Stimulated activated naive B cell treated with anti-CD40 and anti-IgM and Interleukin-4, amounts not matched to agents 10 μg/mL and 1 μg/mL and 100 μg/mL, for 72 hours (primary cell): ENCODE data around the gene KIAA0930.
A peak's percentile ranks its signal among the peaks of the same experiment; 100 is the strongest.

Experiments used
- ATAC-seq, 2 donors: fragments of 150-1000 bp; cut with Tn5 transposase; replicated peaks; 2 replicates each; pipeline ENCODE4 v1.10.0; 2021; ENCODE audit warnings: moderate library complexity in 1 of 2
- DNase-seq: peaks from one replicate; pipeline ENCODE4 v3.0.0; 2021
- H3K27ac Mint-ChIP-seq: one replicate; pipeline ENCODE4 v1.8.0; 2022; ENCODE audit warnings: mild to moderate bottlenecking, mixed read lengths
- H3K27me3 Mint-ChIP-seq, 2 donors: one replicate each; pipeline ENCODE4 v1.8.0; 2022; ENCODE audit warnings: mixed read lengths in 2 of 2
- H3K36me3 Mint-ChIP-seq, 2 donors: one replicate each; pipeline ENCODE4 v1.8.0; 2022; ENCODE audit warnings: mixed read lengths in 2 of 2, mild to moderate bottlenecking in 1 of 2
- H3K4me1 Mint-ChIP-seq, 2 donors: one replicate each; pipeline ENCODE4 v1.8.0; 2022; ENCODE audit warnings: mixed read lengths in 2 of 2, mild to moderate bottlenecking in 1 of 2
- H3K4me3 Mint-ChIP-seq, 2 donors: one replicate each; pipeline ENCODE4 v1.8.0; 2022; ENCODE audit warnings: mild to moderate bottlenecking in 2 of 2, mixed read lengths in 2 of 2, moderate library complexity in 1 of 2
- H3K9me3 Mint-ChIP-seq, 2 donors: one replicate each; pipeline ENCODE4 v1.8.0; 2022; ENCODE audit warnings: mixed read lengths in 2 of 2, mild to moderate bottlenecking in 1 of 2

KIAA0930 gene

DNA sequence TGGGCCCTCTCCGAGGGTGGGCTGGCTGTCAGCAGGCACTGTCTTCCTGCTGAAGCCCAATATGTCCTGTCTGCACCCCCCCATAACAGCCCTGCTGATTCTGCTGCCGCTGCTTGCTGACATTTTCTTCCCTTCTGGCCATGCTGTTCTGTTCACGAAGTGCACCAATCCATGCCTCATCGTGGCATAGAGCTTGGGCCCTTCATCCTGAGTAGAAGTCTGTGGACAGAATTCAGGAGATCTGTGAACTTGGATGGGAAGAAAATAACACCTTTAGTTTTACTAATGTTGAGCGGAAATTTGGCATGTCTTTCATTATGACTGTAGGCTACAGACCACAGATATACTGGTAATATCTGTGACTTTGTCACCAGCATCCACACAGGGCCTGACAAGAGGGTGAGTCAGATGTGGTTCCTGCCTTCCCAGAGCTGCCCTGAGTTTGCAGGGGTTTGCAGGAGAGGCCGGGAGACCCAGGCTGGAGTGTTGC lies 14.1 kb upstream of the KIAA0930 start:
- H3K4me1 Mint-ChIP-seq = peaks cover 12 to 22% of the 10 kb centered on the region in 2 donors
- no peak for DNase-seq

DNA sequence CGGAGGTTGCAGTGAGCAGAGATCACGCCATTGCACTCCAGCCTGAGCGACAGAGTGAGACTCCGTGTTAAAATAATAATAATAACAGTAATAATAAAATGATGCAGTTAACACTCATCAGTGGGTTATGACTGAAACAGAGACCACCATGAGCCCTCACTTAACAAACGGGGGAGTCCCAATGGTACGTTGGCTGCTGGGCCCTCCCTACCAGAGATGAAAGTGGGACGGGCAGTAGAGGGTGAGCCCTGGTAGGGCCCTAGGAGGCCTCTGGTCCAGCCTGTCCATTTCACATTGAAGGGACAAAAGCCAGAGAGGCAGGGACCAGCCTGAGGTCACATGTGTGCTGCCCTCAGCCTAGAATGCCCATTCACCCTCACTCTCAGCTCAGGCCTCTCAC lies 13.7 kb upstream of the KIAA0930 start:
- Mint-ChIP-seq H3K36me3 (no peaks in the 10 kb centered on the region), H3K4me3 (no peak overlapping the region), H3K27me3 (peaks cover 0 to 1% of the 10 kb centered on the region in 2 donors), H3K4me1 (peaks cover 8 to 19% of the 10 kb centered on the region in 2 donors), H3K9me3 (no peaks in the 10 kb centered on the region), H3K27ac (no peak overlapping the region)
- DNase-seq (no peak), ATAC-seq (peak in 1 of 2 donors; percentile 63)

More for the DNA sequence above, 14.1 kb upstream of the KIAA0930 start:
- Mint-ChIP-seq H3K36me3 (no peaks in the 10 kb centered on the region), H3K9me3 (no peaks in the 10 kb centered on the region), H3K27ac (no peak overlapping the region), H3K4me3 (no peak overlapping the region), H3K27me3 (peaks cover 4 to 6% of the 10 kb centered on the region in 2 donors)
- ATAC-seq = peak; percentile 69 to 84

- no peak for ATAC-seq
- H3K27me3 Mint-ChIP-seq = no peaks in the 10 kb centered on the region
- H3K9me3 Mint-ChIP-seq = no peaks in the 10 kb centered on the region
- peaks cover 11 to 25% of the 10 kb centered on the region in 2 donors for H3K4me1 Mint-ChIP-seq
- DNase-seq = no peak
- H3K27ac Mint-ChIP-seq = no peak overlapping the region
- H3K36me3 Mint-ChIP-seq = no peaks in the 10 kb centered on the region
- H3K4me3 Mint-ChIP-seq = no peak overlapping the region
Observed at GRCh38 chr22:45253039-45253641, 12.4 kb upstream of the KIAA0930 start.

- DNase-seq (no peak), ATAC-seq (no peak)
- Mint-ChIP-seq H3K36me3 (no peaks in the 10 kb centered on the region), H3K9me3 (no peaks in the 10 kb centered on the region), H3K4me3 (no peak overlapping the region), H3K27ac (no peak overlapping the region), H3K4me1 (peaks cover 12 to 21% of the 10 kb centered on the region in 2 donors), H3K27me3 (no peaks in the 10 kb centered on the region)
Observed at GRCh38 chr22:45251825-45252224, 11.1 kb upstream of the KIAA0930 start.

GRCh38 chr22:45248832-45249561 lies 8.3 kb upstream of the KIAA0930 start:
- ATAC-seq = peak; percentile 55 to 58
- Mint-ChIP-seq H3K27me3 (no peaks in the 10 kb centered on the region), H3K36me3 (no peaks in the 10 kb centered on the region), H3K4me1 (peaks cover 15 to 24% of the 10 kb centered on the region in 2 donors), H3K4me3 (no peak overlapping the region), H3K27ac (no peak overlapping the region), H3K9me3 (no peaks in the 10 kb centered on the region)
- DNase-seq = no peak

GRCh38 chr22:45246060-45246985 lies 5.6 kb upstream of the KIAA0930 start:
- no peak for DNase-seq
- peak overlapping the region; percentile 80 for H3K27ac Mint-ChIP-seq

DNA sequence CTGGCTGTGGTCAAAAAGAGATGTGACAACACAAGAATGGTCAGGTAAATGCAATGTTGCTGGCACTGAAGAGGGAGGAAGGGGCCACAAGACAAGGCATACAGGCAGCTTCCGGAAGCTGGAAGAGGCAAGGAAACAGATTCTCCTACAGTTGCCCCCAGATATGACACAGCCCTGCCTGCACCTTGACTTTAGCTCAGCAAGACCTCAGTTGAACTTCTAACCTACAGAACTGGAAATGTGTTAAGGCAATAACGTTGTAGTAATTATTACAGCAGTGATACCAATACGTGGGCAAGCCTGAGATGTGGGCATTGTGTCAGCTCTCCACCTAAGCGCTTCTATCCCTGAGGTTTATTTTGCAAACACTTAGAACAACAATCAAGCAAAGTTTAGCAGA lies 4.2 kb upstream of the KIAA0930 start:
- Mint-ChIP-seq H3K4me3 (no peak overlapping the region), H3K9me3 (no peaks in the 10 kb centered on the region), H3K36me3 (no peaks in the 10 kb centered on the region), H3K4me1 (peaks cover 22 to 40% of the 10 kb centered on the region in 2 donors), H3K27ac (no peak overlapping the region), H3K27me3 (no peaks in the 10 kb centered on the region)
- ATAC-seq (no peak), DNase-seq (no peak)

More at GRCh38 chr22:45246060-45246985, 5.6 kb upstream of the KIAA0930 start:
- ATAC-seq = peak; percentile 40 to 50
- H3K4me1 Mint-ChIP-seq = peaks cover 16 to 37% of the 10 kb centered on the region in 2 donors
- H3K36me3 Mint-ChIP-seq = no peaks in the 10 kb centered on the region
- no peak overlapping the region for H3K4me3 Mint-ChIP-seq
- no peaks in the 10 kb centered on the region for H3K9me3 Mint-ChIP-seq
- H3K27me3 Mint-ChIP-seq = no peaks in the 10 kb centered on the region

DNA sequence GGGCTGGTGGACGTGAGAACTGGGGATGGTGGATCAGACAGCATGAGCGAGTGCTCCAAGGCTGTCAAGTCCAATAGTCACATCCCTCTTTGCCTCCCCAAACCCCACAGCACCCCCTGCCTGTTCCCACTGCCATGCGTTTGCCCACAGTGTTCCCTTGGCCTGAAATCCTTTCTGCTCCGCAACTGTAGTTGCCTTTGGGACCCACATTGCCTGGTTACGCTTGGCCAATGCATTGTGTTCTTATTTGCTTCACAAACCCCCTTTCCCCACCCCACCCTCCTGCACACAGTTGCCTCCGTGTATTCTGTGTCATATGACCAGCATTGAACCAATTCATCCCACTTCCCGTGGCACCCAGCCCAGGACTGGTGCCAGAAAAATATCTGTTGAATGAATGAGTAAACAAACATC lies 2.1 kb upstream of the KIAA0930 start:
- Mint-ChIP-seq H3K4me1 (peaks cover 33 to 55% of the 10 kb centered on the region in 2 donors), H3K27me3 (no peaks in the 10 kb centered on the region), H3K4me3 (no peak overlapping the region), H3K27ac (no peak overlapping the region), H3K9me3 (no peaks in the 10 kb centered on the region), H3K36me3 (peaks cover 0 to 6% of the 10 kb centered on the region in 2 donors)
- no peak for DNase-seq
- no peak for ATAC-seq

DNA sequence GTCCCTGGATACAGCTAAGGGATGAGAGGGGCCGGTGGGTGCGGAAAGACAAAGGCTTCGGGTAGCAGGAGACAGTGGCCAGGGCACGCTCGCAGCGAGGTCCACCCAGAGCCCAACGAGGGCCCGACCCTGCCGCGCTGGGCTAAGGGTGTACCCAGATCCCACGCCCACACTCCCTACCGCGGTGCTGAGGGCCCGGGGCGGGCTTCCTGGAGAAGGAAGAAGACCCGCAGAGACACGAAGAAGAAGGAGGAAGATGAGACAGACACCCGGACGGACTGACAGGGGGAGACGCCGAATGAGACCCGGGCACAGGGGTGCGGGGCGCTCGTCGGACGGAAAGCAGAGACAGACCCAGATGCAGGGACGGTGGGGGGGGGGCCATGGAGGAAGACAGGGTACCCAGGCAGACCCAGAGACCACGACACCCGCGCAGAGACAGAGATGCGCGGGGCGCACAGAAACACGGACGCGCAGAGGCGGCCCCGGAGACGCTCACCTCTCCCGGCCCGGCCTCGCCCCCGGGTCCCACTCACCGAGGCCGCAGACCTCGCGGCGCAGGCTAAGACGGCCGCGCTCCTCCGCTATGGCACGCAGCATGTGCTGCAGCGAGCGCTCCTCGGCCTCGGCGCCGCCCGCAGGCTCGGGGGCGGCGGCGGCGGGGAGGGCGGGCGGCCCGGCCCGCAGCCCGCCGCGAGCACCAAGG lies 437 bp downstream of the KIAA0930 start:
- H3K4me3 Mint-ChIP-seq = peak overlapping the region; percentile 89 to 90
- peak overlapping the region; percentile 85 for H3K27ac Mint-ChIP-seq
- H3K36me3 Mint-ChIP-seq = peaks cover 2 to 6% of the 10 kb centered on the region in 2 donors
- H3K4me1 Mint-ChIP-seq = peaks cover 37 to 66% of the 10 kb centered on the region in 2 donors
- DNase-seq (no peak), ATAC-seq (peak; percentile 66 to 68)
- no peaks in the 10 kb centered on the region for H3K27me3 Mint-ChIP-seq
- no peaks in the 10 kb centered on the region for H3K9me3 Mint-ChIP-seq

- Mint-ChIP-seq H3K36me3 (peaks cover 2 to 6% of the 10 kb centered on the region in 2 donors), H3K9me3 (no peaks in the 10 kb centered on the region), H3K4me3 (peak overlapping the region; percentile 89 to 90), H3K4me1 (peaks cover 37 to 72% of the 10 kb centered on the region in 2 donors), H3K27ac (no peak overlapping the region), H3K27me3 (no peaks in the 10 kb centered on the region)
- ATAC-seq = no peak
- no peak for DNase-seq
Observed at GRCh38 chr22:45239681-45240051, 1.0 kb downstream of the KIAA0930 start.

DNA sequence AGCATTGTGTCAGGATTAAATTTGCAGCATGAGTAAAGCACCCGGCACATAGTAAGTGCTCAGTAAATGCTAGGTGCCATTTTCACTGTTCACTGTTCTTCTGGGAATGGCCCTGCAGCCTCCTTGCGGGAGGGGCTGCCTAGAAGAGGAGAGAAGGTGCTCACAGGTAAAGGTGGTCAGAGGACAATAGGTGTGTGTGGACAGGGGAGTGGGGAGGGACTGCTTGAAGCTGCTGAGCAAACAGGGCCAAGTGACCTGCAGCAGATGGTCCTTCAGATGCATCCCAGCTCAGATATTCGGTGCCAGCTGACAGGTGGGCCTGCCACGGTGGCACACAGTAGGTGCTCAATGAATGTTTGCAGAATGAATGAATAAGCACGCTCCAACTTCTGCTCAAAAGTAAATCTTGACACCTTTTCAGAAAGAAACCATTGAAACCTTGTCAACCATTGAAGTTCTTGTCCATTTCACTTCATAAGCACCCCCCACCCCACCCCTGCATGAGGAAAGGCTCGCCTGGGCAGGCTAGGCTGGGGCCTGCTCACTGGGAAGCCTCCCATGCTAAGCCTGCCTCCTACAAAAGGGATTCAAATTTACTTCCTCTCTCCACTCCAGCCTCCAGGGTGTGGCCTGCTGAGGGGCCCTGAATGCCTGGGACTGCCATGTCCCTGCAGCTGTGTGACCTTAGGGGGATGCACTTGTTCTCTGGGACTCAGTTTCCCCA lies 1.6 kb downstream of the KIAA0930 start:
- Mint-ChIP-seq H3K36me3 (peaks cover 2 to 6% of the 10 kb centered on the region in 2 donors), H3K4me3 (peak overlapping the region; percentile 89 to 90), H3K9me3 (no peaks in the 10 kb centered on the region), H3K27ac (no peak overlapping the region), H3K4me1 (peaks cover 41 to 78% of the 10 kb centered on the region in 2 donors), H3K27me3 (no peaks in the 10 kb centered on the region)
- ATAC-seq (no peak), DNase-seq (no peak)

DNA sequence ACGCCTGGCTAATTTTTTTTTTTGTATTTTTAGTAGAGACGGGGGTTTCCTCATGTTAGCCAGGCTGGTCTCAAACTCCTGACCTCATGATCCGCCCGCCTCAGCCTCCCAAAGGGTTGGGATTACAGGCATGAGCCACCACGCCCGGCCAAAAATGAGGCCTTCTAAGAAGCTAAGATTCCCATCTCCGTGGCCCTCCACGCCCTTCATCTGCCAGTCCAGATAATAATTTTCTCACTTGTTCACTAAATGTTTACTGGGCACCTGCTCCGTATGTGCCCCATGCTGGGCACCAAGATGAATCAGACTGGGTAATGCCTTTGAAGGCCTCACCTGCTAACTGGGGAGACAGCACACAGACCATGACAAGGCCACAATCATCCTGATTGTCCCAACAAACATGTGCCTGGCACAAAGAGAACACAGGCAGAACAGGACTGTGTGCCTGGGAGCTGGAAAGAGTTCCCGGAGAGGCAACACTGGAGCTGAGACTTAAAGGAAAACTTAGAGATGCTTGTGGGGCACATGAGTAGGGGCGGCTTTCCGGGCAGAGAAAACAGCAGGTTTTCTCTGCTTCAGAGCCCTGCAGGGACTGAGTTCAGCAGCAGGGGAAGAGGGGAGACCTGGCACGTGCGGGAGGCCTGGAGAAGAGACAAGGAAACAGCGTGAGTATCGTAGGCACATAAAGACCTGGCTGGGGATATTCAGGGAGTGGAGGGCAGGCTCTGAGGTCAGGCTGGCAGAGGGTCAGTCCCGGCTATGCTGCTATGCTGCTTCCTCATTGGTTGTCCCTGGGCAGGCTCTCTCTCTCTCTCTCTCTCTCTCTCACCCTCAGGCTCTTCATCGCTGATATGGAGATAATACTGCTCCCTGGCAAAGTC lies 2.4 kb downstream of the KIAA0930 start:
- peaks cover 46 to 85% of the 10 kb centered on the region in 2 donors for H3K4me1 Mint-ChIP-seq
- H3K9me3 Mint-ChIP-seq = no peaks in the 10 kb centered on the region
- H3K4me3 Mint-ChIP-seq = no peak overlapping the region
- H3K36me3 Mint-ChIP-seq = peaks cover 2 to 6% of the 10 kb centered on the region in 2 donors
- DNase-seq (no peak), ATAC-seq (no peak)
- H3K27ac Mint-ChIP-seq = no peak overlapping the region
- H3K27me3 Mint-ChIP-seq = no peaks in the 10 kb centered on the region
